Endothelial cell of umbilical vein (primary cell): ENCODE measurements around the gene PCSK6. TPM values are rescaled to one million over a fixed set of nuclear protein-coding genes. Genes with fewer than 3 reads are reported as not detected.

Source experiments
- BruUV-seq: library from RNA; stranded (reverse); fragments of 400-500 nt; replicated peaks from 2 replicates; lab custom pipeline; 2021; lab: Mats Ljungman, UMichigan
- CTCF ChIA-PET: fragments of 300-600, 350-600 bp; sonication (Branson Sonifier 250); formaldehyde crosslinking; loops from one replicate; lab custom pipeline; 2021; ENCODE audit warnings: antibody characterized with exemption, inconsistent platforms; lab: Charles Lee
- POLR2A ChIA-PET: fragments of 300-600, 350-600 bp; sonication (Branson Sonifier 250); formaldehyde crosslinking; loops from one replicate; lab custom pipeline; 2021; ENCODE audit warnings: antibody characterized with exemption, inconsistent platforms; lab: Charles Lee
- DNase-seq: peaks from one replicate; pipeline ENCODE4 v3.0.0-alpha.2; 2011; ENCODE audit warnings: low read depth, low spot score
- FAIRE-seq: peaks from 2 replicates; lab custom pipeline; 2011; peaks lifted over from hg19 to GRCh38; lab: Jason Lieb, UNC
- H2AFZ ChIP-seq: 2 replicates; pipeline ENCODE4 v1.6.0; 2012; ENCODE audit warnings: low read depth, low read length, control low read depth, inconsistent platforms
- H3K27ac ChIP-seq: 2 replicates; pipeline ENCODE4 v1.5.1; 2011; ENCODE audit warnings: low read depth, mild to moderate bottlenecking, control low read depth, low read length, moderate library complexity; ENCODE audit not compliant: insufficient read depth
- H3K27me3 ChIP-seq, 2 experiments: 2 replicates each; pipeline versions ENCODE4 v1.6.0 to v1.6.1; 2011; ENCODE audit warnings: low read length in 2 of 2, mixed read lengths in 1 of 2; ENCODE audit not compliant: control insufficient read depth in 2 of 2, insufficient read depth in 2 of 2
- H3K36me3 ChIP-seq, 2 experiments: 2 replicates in 1 of 2; 3 replicates in 1 of 2; pipeline ENCODE4 v1.5.1; 2011; ENCODE audit warnings: low read length in 2 of 2, mild to moderate bottlenecking in 1 of 2, moderate library complexity in 1 of 2; ENCODE audit not compliant: control insufficient read depth in 2 of 2, insufficient read depth in 2 of 2; ENCODE audit errors: extremely low read depth in 1 of 2
- H3K4me1 ChIP-seq: 3 replicates; pipeline ENCODE4 v1.5.1; 2011; ENCODE audit warnings: mild to moderate bottlenecking, low read length; ENCODE audit not compliant: control insufficient read depth, insufficient read depth; ENCODE audit errors: extremely low read depth
- H3K4me2 ChIP-seq: 2 replicates; pipeline ENCODE4 v1.6.1; 2011; ENCODE audit warnings: low read length, control low read depth, mixed read lengths; ENCODE audit not compliant: insufficient read depth
- H3K4me3 ChIP-seq, 3 experiments: fragments of 200-600 bp in 1 of 3; sonication (generic), shearing (Covaris generic) in 1 of 3; replicated peaks in 1 of 3; 2 replicates each; pipeline ENCODE4 v1.5.1; 2011 to 2016; ENCODE audit warnings: control low read depth in 3 of 3, low read length in 3 of 3, mild to moderate bottlenecking in 2 of 3, inconsistent platforms in 1 of 3, low read depth in 1 of 3, moderate library complexity in 1 of 3; ENCODE audit not compliant: insufficient read depth in 1 of 3
- H3K79me2 ChIP-seq: 2 replicates; pipeline ENCODE4 v1.6.0; 2012; ENCODE audit warnings: low read length, inconsistent platforms; ENCODE audit not compliant: control insufficient read depth, insufficient read depth
- H3K9ac ChIP-seq: replicated peaks from 2 replicates; pipeline ENCODE3; 2011; ENCODE audit warnings: low read length, control low read depth; ENCODE audit not compliant: insufficient read depth; ENCODE audit errors: extremely low read depth
- H3K9me1 ChIP-seq: replicated peaks from 3 replicates; pipeline ENCODE4 v1.6.0; 2011; ENCODE audit warnings: mild to moderate bottlenecking, low read length; ENCODE audit not compliant: control insufficient read depth, insufficient read depth; ENCODE audit errors: extremely low read depth
- H3K9me3 ChIP-seq: replicated peaks from 2 replicates; pipeline ENCODE4 v1.5.1; 2012; ENCODE audit warnings: low read length, inconsistent platforms; ENCODE audit not compliant: control insufficient read depth, insufficient read depth
- H4K20me1 ChIP-seq: replicated peaks from 2 replicates; pipeline ENCODE3; 2011; ENCODE audit warnings: mild to moderate bottlenecking, low read length; ENCODE audit not compliant: control insufficient read depth, insufficient read depth; ENCODE audit errors: extremely low read depth
- EZH2 ChIP-seq: IDR thresholded peaks from 2 replicates; pipeline ENCODE4 v1.6.1; 2012; ENCODE audit warnings: borderline replicate concordance, low read depth, mild to moderate bottlenecking, moderate library complexity, low read length, inconsistent platforms; ENCODE audit not compliant: severe bottlenecking
- FOS ChIP-seq: IDR thresholded peaks from 2 replicates; pipeline ENCODE4 v1.6.1; 2011; ENCODE audit warnings: mild to moderate bottlenecking, low read length, moderate library complexity, borderline replicate concordance; ENCODE audit not compliant: insufficient read depth
- GATA2 ChIP-seq: IDR thresholded peaks from 2 replicates; pipeline ENCODE4 v1.7.0; 2011; ENCODE audit warnings: low read depth, mild to moderate bottlenecking, moderate library complexity, mixed read lengths, low read length; ENCODE audit not compliant: insufficient read length, insufficient read depth
- JUN ChIP-seq: IDR thresholded peaks from 2 replicates; pipeline ENCODE4 v1.6.1; 2011; ENCODE audit warnings: borderline replicate concordance, low read depth; ENCODE audit not compliant: insufficient read length, insufficient read depth
- MYC ChIP-seq: IDR thresholded peaks from one replicate; pipeline ENCODE4 v1.6.1; 2011; ENCODE audit warnings: mild to moderate bottlenecking, low read depth, low read length
- POLR2A ChIP-seq: IDR thresholded peaks from 2 replicates; pipeline ENCODE4 v1.6.1; 2012; ENCODE audit warnings: low read depth, mild to moderate bottlenecking, control low read depth, low read length
- POLR2AphosphoS5 ChIP-seq: IDR thresholded peaks from 2 replicates; pipeline ENCODE4 v1.6.1; 2012; ENCODE audit warnings: low read depth, mild to moderate bottlenecking, control low read depth, low read length, moderate library complexity; ENCODE audit not compliant: insufficient read depth
- dilution Hi-C: fragments of 300-500 bp; cut with MboI; formaldehyde crosslinking; loops from one replicate; pipeline ENCODE4 v1.15.0; 2019; ENCODE audit warnings: low sequenced_read_pairs; ENCODE audit not compliant: extremely low pct_ligation_motif_present
- intact Hi-C: fragments of 100-400 bp; cut with micrococcal nuclease; formaldehyde crosslinking; loops from one replicate; pipeline ENCODE4 v1.10.0; 2022
- polyA plus RNA-seq, 4 experiments: library from polyadenylated mRNA; depleted of rRNA in 3 of 4; stranded (reverse) in 3 of 4; unstranded in 1 of 4; fragments of >200 nt; gene quantifications; 2 replicates each; pipeline versions ENCODE4 v1.2.1 to v1.2.3, GENCODE V29; 2011 to 2012; ENCODE audit warnings: missing spikeins in 1 of 4
- total RNA-seq: library from RNA; stranded (reverse); gene quantifications from 2 replicates; pipeline ENCODE4 v1.2.3, GENCODE V29; 2021
- TF ChIP-seq, protein P1 (sequence below), 2 donors: IDR thresholded peaks; 1 replicate in 1 of 2; 2 replicates in 1 of 2; pipeline ENCODE4 v1.5.1; 2011; ENCODE audit warnings: low read length in 2 of 2, mild to moderate bottlenecking in 2 of 2, moderate library complexity in 2 of 2, control low read depth in 1 of 2, inconsistent platforms in 1 of 2, low read depth in 1 of 2; ENCODE audit not compliant: insufficient read depth in 1 of 2; ENCODE audit errors: extremely low read depth in 1 of 2
- TF ChIP-seq, protein P2 (sequence below): IDR thresholded peaks from 2 replicates; pipeline ENCODE4 v1.6.1; 2011; ENCODE audit not compliant: insufficient read depth, insufficient read length

Gene PCSK6
- total and polyA plus RNA-seq, 2 donors (not counting 3 experiments of a cell fraction or from before 2014, with no cell fraction given) = 0.18 to 0.69 TPM

DNA sequence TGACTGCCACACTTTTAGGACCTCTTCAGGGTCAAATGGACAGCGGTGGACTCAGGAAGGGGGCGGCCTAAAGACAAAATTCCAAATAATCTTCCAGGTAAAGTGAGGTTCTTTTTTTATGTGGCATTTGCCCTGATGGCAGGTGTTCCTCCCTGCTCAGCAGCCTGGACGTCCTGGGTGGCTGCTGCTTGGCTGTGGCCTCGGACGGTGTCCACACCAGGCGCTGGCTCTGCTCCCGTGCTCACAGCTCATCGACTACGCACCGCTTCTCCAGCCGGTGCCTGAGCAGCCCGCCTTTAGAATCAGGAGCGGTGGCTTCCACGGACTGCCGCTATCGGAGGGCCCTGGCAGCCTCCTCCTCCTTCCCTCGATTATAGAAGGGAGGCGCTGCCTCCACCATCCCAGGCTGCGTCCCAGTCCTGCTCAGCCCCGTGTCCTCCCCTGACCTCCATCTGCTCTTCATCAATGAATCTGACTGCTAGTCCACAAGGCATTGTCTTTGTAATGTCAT lies 41.9 kb downstream of the PCSK6 start:
- Histone ChIP-seq H3K4me1 (peaks cover 18% of the 10 kb centered on the region), H3K9me3 (no peaks in the 10 kb centered on the region), H3K4me3 (no peak overlapping the region), H3K27me3 (no peaks in the 10 kb centered on the region), H3K9ac (no peak overlapping the region), H3K9me1 (no peaks in the 10 kb centered on the region), H4K20me1 (no peaks in the 10 kb centered on the region), H3K36me3 (no peaks in the 10 kb centered on the region), H3K27ac (no peak overlapping the region), H3K4me2 (no peak overlapping the region), H3K79me2 (no peaks in the 10 kb centered on the region), H2AFZ (no peak overlapping the region)
- DNase-seq = no peak
- POLR2A ChIA-PET = no interaction called here
- dilution Hi-C loops (no loop called here), intact Hi-C loops (loop anchor here (2.0 to 5.0 kb wide), 3 partner anchors 40 to 153 kb away; partner anchors contain the start of genes PCSK6 and SNRPA1)
- no peak for FAIRE-seq
- BruUV-seq = no TSS peak
- CTCF ChIA-PET = no interaction called here
- no peak for TF ChIP-seq FOS
- TF ChIP-seq, protein P1, sequence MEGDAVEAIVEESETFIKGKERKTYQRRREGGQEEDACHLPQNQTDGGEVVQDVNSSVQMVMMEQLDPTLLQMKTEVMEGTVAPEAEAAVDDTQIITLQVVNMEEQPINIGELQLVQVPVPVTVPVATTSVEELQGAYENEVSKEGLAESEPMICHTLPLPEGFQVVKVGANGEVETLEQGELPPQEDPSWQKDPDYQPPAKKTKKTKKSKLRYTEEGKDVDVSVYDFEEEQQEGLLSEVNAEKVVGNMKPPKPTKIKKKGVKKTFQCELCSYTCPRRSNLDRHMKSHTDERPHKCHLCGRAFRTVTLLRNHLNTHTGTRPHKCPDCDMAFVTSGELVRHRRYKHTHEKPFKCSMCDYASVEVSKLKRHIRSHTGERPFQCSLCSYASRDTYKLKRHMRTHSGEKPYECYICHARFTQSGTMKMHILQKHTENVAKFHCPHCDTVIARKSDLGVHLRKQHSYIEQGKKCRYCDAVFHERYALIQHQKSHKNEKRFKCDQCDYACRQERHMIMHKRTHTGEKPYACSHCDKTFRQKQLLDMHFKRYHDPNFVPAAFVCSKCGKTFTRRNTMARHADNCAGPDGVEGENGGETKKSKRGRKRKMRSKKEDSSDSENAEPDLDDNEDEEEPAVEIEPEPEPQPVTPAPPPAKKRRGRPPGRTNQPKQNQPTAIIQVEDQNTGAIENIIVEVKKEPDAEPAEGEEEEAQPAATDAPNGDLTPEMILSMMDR (IDR thresholded peaks at IDR 0.05; ENCODE audit: extremely low read depth in 1 of 2, insufficient read depth in 1 of 2, low read depth in 1 of 2, low read length in 2 of 2) = no peak
- TF ChIP-seq EZH2 = no peak
- TF ChIP-seq, protein P2, sequence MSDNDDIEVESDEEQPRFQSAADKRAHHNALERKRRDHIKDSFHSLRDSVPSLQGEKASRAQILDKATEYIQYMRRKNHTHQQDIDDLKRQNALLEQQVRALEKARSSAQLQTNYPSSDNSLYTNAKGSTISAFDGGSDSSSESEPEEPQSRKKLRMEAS = no peak
- no peak for TF ChIP-seq GATA2
- TF ChIP-seq POLR2A = no peak
- TF ChIP-seq POLR2AphosphoS5 = no peak
- TF ChIP-seq MYC = no peak
- TF ChIP-seq JUN = no peak
